OCI-LY1 (cell line): Measurements from ENCODE around the gene CHEK2.
"Not testable (repeated sequence)": the region's sequence is repeated elsewhere in the genome, so short reads cannot be mapped to it uniquely, and the experiment has no call there.

ENCODE experiments used
- H2AFZ ChIP-seq: fragments of 200-600 bp; sonication (generic), shearing (Covaris generic); 2 replicates; pipeline ENCODE4 v1.6.0; 2014; ENCODE audit warnings: antibody characterized with exemption, mild to moderate bottlenecking, low read length
- H3F3A ChIP-seq: fragments of 200-600 bp; sonication (generic), shearing (Covaris generic); 2 replicates; pipeline ENCODE4 v1.6.0; 2014; ENCODE audit warnings: mild to moderate bottlenecking, antibody characterized with exemption, low read length, moderate library complexity; ENCODE audit not compliant: insufficient read depth
- H3K27ac ChIP-seq: fragments of 200-600 bp; sonication (generic); 2 replicates; pipeline ENCODE4 v1.5.1; 2014; ENCODE audit warnings: low read length, mixed run types, mild to moderate bottlenecking, low read depth; ENCODE audit not compliant: poor library complexity, severe bottlenecking
- H3K27me3 ChIP-seq: fragments of 200-600 bp; sonication (generic); 2 replicates; pipeline ENCODE4 v1.6.0; 2014; ENCODE audit warnings: antibody characterized with exemption, mild to moderate bottlenecking, low read length, moderate library complexity; ENCODE audit not compliant: insufficient read depth
- H3K36me3 ChIP-seq: fragments of 200-600 bp; sonication (generic); 2 replicates; pipeline ENCODE4 v1.6.1; 2014; ENCODE audit warnings: mild to moderate bottlenecking, antibody characterized with exemption, low read length, moderate library complexity, mixed read lengths; ENCODE audit not compliant: insufficient read depth
- H3K4me1 ChIP-seq: fragments of 200-600 bp; sonication (generic); 2 replicates; pipeline ENCODE4 v1.5.1; 2014; ENCODE audit warnings: mild to moderate bottlenecking, low read length, moderate library complexity; ENCODE audit not compliant: insufficient read depth, severe bottlenecking
- H3K4me2 ChIP-seq: fragments of 200-600 bp; sonication (generic), shearing (Covaris generic); 2 replicates; pipeline ENCODE4 v1.6.1; 2014; ENCODE audit warnings: low read length
- H3K4me3 ChIP-seq: fragments of 200-600 bp; sonication (generic); 2 replicates; pipeline ENCODE4 v1.5.1; 2014; ENCODE audit warnings: low read length, low read depth, mild to moderate bottlenecking, mixed read lengths; ENCODE audit not compliant: poor library complexity, severe bottlenecking
- H3K79me2 ChIP-seq: fragments of 200-600 bp; shearing (Covaris generic); 2 replicates; pipeline ENCODE4 v1.6.1; 2016; ENCODE audit warnings: mixed run types, low read length, mixed read lengths; ENCODE audit not compliant: insufficient read depth
- H3K9ac ChIP-seq: fragments of 200-600 bp; sonication (generic), shearing (Covaris generic); 2 replicates; pipeline ENCODE4 v1.6.1; 2014; ENCODE audit warnings: mild to moderate bottlenecking, low read length, mixed read lengths
- H3K9me2 ChIP-seq: fragments of 200-600 bp; sonication (generic), shearing (Covaris generic); 2 replicates; pipeline ENCODE4 v1.6.1; 2014; ENCODE audit warnings: low read depth, mild to moderate bottlenecking, low read length, mixed read lengths
- H3K9me3 ChIP-seq: fragments of 200-600 bp; shearing (Covaris generic); 2 replicates; pipeline ENCODE4 v1.6.1; 2014; ENCODE audit warnings: low read length, mixed read lengths
- H4K20me1 ChIP-seq: fragments of 200-600 bp; sonication (generic), shearing (Covaris generic); 2 replicates; pipeline ENCODE4 v1.6.0; 2016; ENCODE audit warnings: mild to moderate bottlenecking, low read length; ENCODE audit not compliant: insufficient read depth
- CTCF ChIP-seq: fragments of 200-600 bp; sonication (generic), shearing (Covaris generic); IDR thresholded peaks from 2 replicates; pipeline ENCODE4 v1.5.1; 2017; ENCODE audit warnings: mild to moderate bottlenecking, antibody characterized with exemption, low read length, moderate library complexity, mixed read lengths
- EZH2 ChIP-seq: fragments of 200-600 bp; sonication (generic), shearing (Covaris generic); IDR thresholded peaks from 2 replicates; pipeline ENCODE4 v1.8.0; 2017; ENCODE audit warnings: borderline replicate concordance, mixed run types, mild to moderate bottlenecking, antibody characterized with exemption, low read length, moderate library complexity, mixed read lengths

Gene CHEK2

GRCh38 chr22:28766628-28767027, 25.0 kb upstream of the CHEK2 start:
- Histone ChIP-seq H4K20me1 (no peaks in the 10 kb centered on the region), H3K4me2 (no peak overlapping the region), H3K9me2 (no peaks in the 10 kb centered on the region), H3K36me3 (no peaks in the 10 kb centered on the region), H3K27ac (no peak overlapping the region), H3K27me3 (no peaks in the 10 kb centered on the region; the same call in 1 of the 2 replicates), H3K9ac (no peak overlapping the region), H3K4me1 (no peaks in the 10 kb centered on the region), H2AFZ (no peak overlapping the region), H3F3A (no peaks in the 10 kb centered on the region), H3K9me3 (peaks cover 7% of the 10 kb centered on the region; the same call in 1 of the 2 replicates), H3K4me3 (no peak overlapping the region), H3K79me2 (no peaks in the 10 kb centered on the region)
- TF ChIP-seq CTCF = no peak
- TF ChIP-seq EZH2 = no peak

GRCh38 chr22:28762000-28762399, 20.4 kb upstream of the CHEK2 start:
- H4K20me1 ChIP-seq, H3F3A ChIP-seq, H3K9me3 ChIP-seq, H3K27me3 ChIP-seq, H3K36me3 ChIP-seq, H2AFZ ChIP-seq, H3K9me2 ChIP-seq, H3K79me2 ChIP-seq, H3K27ac ChIP-seq, H3K9ac ChIP-seq, H3K4me2 ChIP-seq, H3K4me3 ChIP-seq: not testable (repeated sequence)
- H3K4me1 ChIP-seq = peaks cover 12% of the 10 kb centered on the region

GRCh38 chr22:28761449-28761755, 19.8 kb upstream of the CHEK2 start:
- peaks cover 12% of the 10 kb centered on the region for H3K4me1 ChIP-seq
- H3K27ac ChIP-seq = no peak overlapping the region
- no peaks in the 10 kb centered on the region for H3K9me2 ChIP-seq

More at GRCh38 chr22:28761449-28761755, 19.8 kb upstream of the CHEK2 start:
- Histone ChIP-seq H3F3A (no peaks in the 10 kb centered on the region), H4K20me1 (no peaks in the 10 kb centered on the region), H3K36me3 (no peaks in the 10 kb centered on the region), H3K4me2 (no peak overlapping the region), H3K4me3 (no peak overlapping the region), H2AFZ (no peak overlapping the region), H3K9me3 (no peaks in the 10 kb centered on the region), H3K27me3 (no peaks in the 10 kb centered on the region), H3K9ac (no peak overlapping the region), H3K79me2 (no peaks in the 10 kb centered on the region)
- TF ChIP-seq EZH2 (no peak), CTCF (no peak)
